GM12892 (cell line): Measurements from ENCODE around the gene PGLYRP3.

Experiments used
- POLR2A ChIP-seq: IDR thresholded peaks from 2 replicates; pipeline ENCODE4 v1.6.1; 2011; ENCODE audit warnings: low read depth, low read length, control low read depth
- POLR2AphosphoS5 ChIP-seq: IDR thresholded peaks from 2 replicates; pipeline ENCODE4 v1.6.1; 2011; ENCODE audit warnings: low read depth, low read length, control low read depth
- TAF1 ChIP-seq: IDR thresholded peaks from 2 replicates; pipeline ENCODE4 v1.6.1; 2011; ENCODE audit warnings: low read depth, mild to moderate bottlenecking, control low read depth, low read length, borderline replicate concordance

DNA sequence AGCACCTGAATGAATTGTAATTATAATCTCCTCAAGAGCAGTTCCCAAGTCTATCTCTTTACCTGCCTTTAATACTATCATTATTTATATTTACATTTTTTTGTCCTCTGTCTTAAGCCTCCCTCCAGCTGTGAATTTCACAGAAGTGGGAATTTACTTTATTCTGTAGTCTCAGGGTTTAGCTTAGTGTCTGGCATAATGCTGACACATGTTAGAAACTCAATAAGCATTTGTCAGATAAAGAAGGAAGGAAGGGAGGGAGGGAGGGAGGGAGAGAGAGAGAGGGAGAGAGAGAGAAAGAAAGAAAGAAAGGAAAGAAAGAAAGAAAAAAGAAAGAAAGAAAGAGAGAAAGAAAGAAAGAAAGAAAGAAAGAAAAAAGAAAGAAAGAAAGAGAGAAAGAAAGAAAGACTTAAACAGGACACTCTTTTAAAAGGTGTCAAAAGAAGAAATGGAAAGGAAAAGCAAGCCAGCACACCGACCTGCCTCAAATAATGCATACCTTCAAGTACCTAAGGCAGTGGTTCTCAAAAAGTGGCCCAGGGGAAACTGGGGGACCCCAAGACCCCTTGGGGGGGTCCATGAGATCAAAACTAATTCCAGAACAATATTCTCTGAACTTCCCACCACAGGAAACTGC lies 37.7 kb upstream of the PGLYRP3 start:
- TF ChIP-seq TAF1: no peak
- TF ChIP-seq POLR2A: no peak
- no peak for TF ChIP-seq POLR2AphosphoS5
